GM18508 (cell line): Measurements from ENCODE around the gene KBTBD12.

Experiments
- ATAC-seq: cut with Tn5 transposase; IDR thresholded peaks from one replicate; pipeline ENCODE4 v1.9.1; 2021; ENCODE audit warnings: moderate number of reproducible peaks; ENCODE audit not compliant: insufficient read depth, unreplicated experiment

The KBTBD12 gene

GRCh38 chr3:127949446-127950055 lies 34.5 kb downstream of the KBTBD12 start:
- ATAC-seq = no peak

- ATAC-seq = no peak
Observed at GRCh38 chr3:127951276-127951675, 36.2 kb downstream of the KBTBD12 start.

- no peak for ATAC-seq
Observed at GRCh38 chr3:127953091-127954035, 38.3 kb downstream of the KBTBD12 start.

- ATAC-seq = no peak
Observed at GRCh38 chr3:127954640-127955039, 39.6 kb downstream of the KBTBD12 start.

- ATAC-seq = no peak
Observed at GRCh38 chr3:127955728-127956127, 40.7 kb downstream of the KBTBD12 start.

GRCh38 chr3:127959041-127959440 lies 44.0 kb downstream of the KBTBD12 start:
- ATAC-seq = no peak

GRCh38 chr3:127959873-127960272 lies 44.8 kb downstream of the KBTBD12 start:
- ATAC-seq = no peak

- no peak for ATAC-seq
Observed at GRCh38 chr3:127960421-127960965, 45.5 kb downstream of the KBTBD12 start.

GRCh38 chr3:127961124-127961523 lies 46.1 kb downstream of the KBTBD12 start:
- no peak for ATAC-seq

- ATAC-seq = no peak
Observed at GRCh38 chr3:127961963-127962362, 46.9 kb downstream of the KBTBD12 start.

GRCh38 chr3:127962937-127963336 lies 47.9 kb downstream of the KBTBD12 start:
- ATAC-seq = no peak

- ATAC-seq = no peak
Observed at GRCh38 chr3:127964053-127964452, 49.0 kb downstream of the KBTBD12 start.

GRCh38 chr3:127964816-127965215 lies 49.8 kb downstream of the KBTBD12 start:
- ATAC-seq = no peak

- no peak for ATAC-seq
Observed at GRCh38 chr3:127967316-127967715, 52.3 kb downstream of the KBTBD12 start.

GRCh38 chr3:127970966-127971592 lies 56.0 kb downstream of the KBTBD12 start:
- no peak for ATAC-seq

- ATAC-seq = no peak
Observed at GRCh38 chr3:127974226-127974625, 59.2 kb downstream of the KBTBD12 start.

GRCh38 chr3:127975153-127976029 lies 60.4 kb downstream of the KBTBD12 start:
- no peak for ATAC-seq

- ATAC-seq = no peak
Observed at GRCh38 chr3:127978636-127979035, 63.6 kb downstream of the KBTBD12 start.

GRCh38 chr3:127979473-127979872 lies 64.4 kb downstream of the KBTBD12 start:
- no peak for ATAC-seq

GRCh38 chr3:127981097-127981496 lies 66.1 kb downstream of the KBTBD12 start:
- ATAC-seq = no peak
